ENCODE measurements around the gene MGRN1.
"Not testable (repeated sequence)": the region's sequence is repeated elsewhere in the genome, so short reads cannot be mapped to it uniquely, and the experiment has no call there.

Gene MGRN1

GRCh38 chr16:4737545-4737944, 112.9 kb downstream of the MGRN1 start:
- no peak for DNase-seq

DNA sequence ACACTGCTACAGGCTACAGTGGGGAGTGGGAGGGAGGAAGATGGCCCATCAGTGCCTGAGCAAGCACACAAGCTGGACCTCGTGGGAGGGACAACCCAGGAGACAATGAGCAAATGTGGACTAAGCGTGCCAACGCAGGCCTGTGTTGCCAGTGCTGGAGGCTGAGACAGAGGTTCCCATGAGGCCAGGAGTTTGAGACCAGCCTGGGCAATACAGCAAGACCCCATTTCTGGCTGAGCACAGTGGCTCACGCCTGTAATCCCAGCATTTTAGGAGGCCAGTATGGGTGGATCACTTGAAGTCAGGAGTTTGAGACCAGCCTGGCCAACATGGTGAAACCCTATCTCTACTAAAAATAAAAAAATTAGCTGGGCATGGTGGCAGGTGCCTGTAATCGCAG, 113.7 kb downstream of the MGRN1 start:
- DNase-seq: not testable (repeated sequence)
